Measurements from ENCODE around the gene HP. TPM values are rescaled to one million over a fixed set of nuclear protein-coding genes. Genes with fewer than 3 reads are reported as not detected.

The HP gene
- total RNA-seq, 5 donors from 2014 or later (not counting 1 experiment from before 2014, with no cell fraction given): 11.3 to 18.3 (median 12.4) TPM; not detected in 2

GRCh38 chr16:72061564-72061963 is 7.3 kb downstream of the HP start:
- Mint-ChIP-seq H3K27me3 (no peaks in the 10 kb centered on the region), H3K27ac (no peak overlapping the region), H3K4me3 (no peak overlapping the region), H3K36me3 (peaks cover 23% of the 10 kb centered on the region), H3K4me1 (no peaks in the 10 kb centered on the region), H3K9me3 (no peaks in the 10 kb centered on the region)
- CTCF ChIA-PET: no interaction called here
- H3K27ac ChIP-seq (ENCODE audit: low read length): no peak overlapping the region
- DNase-seq (no peak), ATAC-seq (replicated peaks in 1 of 4) (no peak)
- no peaks in the 10 kb centered on the region for H3K9me3 ChIP-seq
- no peaks in the 10 kb centered on the region for H3K27me3 ChIP-seq (replicated peaks in 1 of 2; ENCODE audit: control insufficient read depth in 2 of 2, extremely low read depth in 1 of 2, insufficient read depth in 2 of 2, low read length in 1 of 2)
- WGBS (ENCODE audit: insufficient coverage): no CpG with 5 or more reads among the region's 1 CpG
- H3K4me1 ChIP-seq (ENCODE audit: control insufficient read depth in 1 of 2, extremely low read depth in 1 of 2, insufficient read depth in 2 of 2, low read length in 2 of 2): no peaks in the 10 kb centered on the region
- H3K4me3 ChIP-seq (ENCODE audit: control insufficient read depth in 1 of 2, extremely low read depth in 1 of 2, low read length in 1 of 2): no peak overlapping the region
- POLR2A ChIA-PET: no interaction called here
- H3K36me3 ChIP-seq (ENCODE audit: control insufficient read depth in 2 of 2, extremely low read depth in 1 of 2, insufficient read depth in 1 of 2, low read length in 1 of 2): no peaks in the 10 kb centered on the region

DNA sequence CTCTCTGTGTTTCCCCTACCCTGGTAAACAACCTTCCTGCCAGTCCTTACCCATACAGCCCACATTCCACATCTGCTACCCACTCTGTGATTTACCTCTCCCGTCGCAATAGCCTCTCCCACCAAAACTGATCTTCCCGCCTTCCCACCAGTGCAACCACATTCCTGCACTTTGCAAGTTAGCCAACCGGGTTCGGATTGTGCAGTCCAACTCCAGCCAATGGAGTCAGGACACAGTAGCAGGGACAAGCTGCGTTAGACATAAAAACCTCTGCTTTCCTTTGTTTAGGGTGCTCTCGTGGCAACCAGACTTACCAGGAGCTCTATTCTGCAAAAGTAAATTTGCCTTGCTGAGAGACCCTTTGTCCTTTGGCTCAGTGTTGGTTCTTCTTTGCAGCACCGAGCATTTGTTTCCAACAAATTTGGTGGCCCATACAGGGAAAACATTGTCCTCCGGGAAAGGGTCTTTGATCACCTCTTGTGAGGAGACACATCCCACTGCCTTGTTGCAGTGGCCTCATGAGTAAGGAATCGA is 10.1 kb downstream of the HP start:
- H3K27ac Mint-ChIP-seq: no peak overlapping the region
- Histone ChIP-seq H3K4me3 (ENCODE audit: control insufficient read depth in 1 of 2, extremely low read depth in 1 of 2, low read length in 1 of 2) (no peak overlapping the region), H3K4me1 (ENCODE audit: control insufficient read depth in 1 of 2, extremely low read depth in 1 of 2, insufficient read depth in 2 of 2, low read length in 2 of 2) (no peaks in the 10 kb centered on the region), H3K36me3 (ENCODE audit: control insufficient read depth in 2 of 2, extremely low read depth in 1 of 2, insufficient read depth in 1 of 2, low read length in 1 of 2) (no peaks in the 10 kb centered on the region), H3K9me3 (no peaks in the 10 kb centered on the region), H3K27me3 (replicated peaks in 1 of 2; ENCODE audit: control insufficient read depth in 2 of 2, extremely low read depth in 1 of 2, insufficient read depth in 2 of 2, low read length in 1 of 2) (no peaks in the 10 kb centered on the region), H3K27ac (ENCODE audit: low read length) (no peak overlapping the region)
- H3K9me3 Mint-ChIP-seq: no peaks in the 10 kb centered on the region
- ATAC-seq (replicated peaks in 1 of 4) (no peak), DNase-seq (no peak)
- no peaks in the 10 kb centered on the region for H3K4me1 Mint-ChIP-seq
- ChIA-PET POLR2A (no interaction called here), CTCF (no interaction called here)
- no peak overlapping the region for H3K4me3 Mint-ChIP-seq
- WGBS (ENCODE audit: insufficient coverage): 93% methylated on average over 8 of the region's 10 CpGs
- H3K36me3 Mint-ChIP-seq: peaks cover 23% of the 10 kb centered on the region
- no peaks in the 10 kb centered on the region for H3K27me3 Mint-ChIP-seq

- no peak overlapping the region for H3K4me3 Mint-ChIP-seq
- no peaks in the 10 kb centered on the region for H3K27me3 Mint-ChIP-seq
- no peaks in the 10 kb centered on the region for H3K4me1 Mint-ChIP-seq
- WGBS (ENCODE audit: insufficient coverage): no CpG with 5 or more reads among the region's 1 CpG
- CTCF ChIA-PET: no interaction called here
- Histone ChIP-seq H3K36me3 (ENCODE audit: control insufficient read depth in 2 of 2, extremely low read depth in 1 of 2, insufficient read depth in 1 of 2, low read length in 1 of 2) (no peaks in the 10 kb centered on the region), H3K27me3 (replicated peaks in 1 of 2; ENCODE audit: control insufficient read depth in 2 of 2, extremely low read depth in 1 of 2, insufficient read depth in 2 of 2, low read length in 1 of 2) (no peaks in the 10 kb centered on the region), H3K9me3 (no peaks in the 10 kb centered on the region), H3K4me1 (ENCODE audit: control insufficient read depth in 1 of 2, extremely low read depth in 1 of 2, insufficient read depth in 2 of 2, low read length in 2 of 2) (no peaks in the 10 kb centered on the region), H3K4me3 (ENCODE audit: control insufficient read depth in 1 of 2, extremely low read depth in 1 of 2, low read length in 1 of 2) (no peak overlapping the region), H3K27ac (ENCODE audit: low read length) (no peak overlapping the region)
- peak in 1 of 35 experiments; percentile 50 for DNase-seq
- ATAC-seq (replicated peaks in 1 of 4): peak in 1 of 4 experiments; percentile 33
- no peak overlapping the region for H3K27ac Mint-ChIP-seq
- H3K9me3 Mint-ChIP-seq: no peaks in the 10 kb centered on the region
- POLR2A ChIA-PET: no interaction called here
- H3K36me3 Mint-ChIP-seq: peaks cover 19% of the 10 kb centered on the region
Observed at GRCh38 chr16:72066747-72067146, 12.4 kb downstream of the HP start.

GRCh38 chr16:72068930-72069329 is 14.6 kb downstream of the HP start:
- H3K4me1 ChIP-seq (ENCODE audit: control insufficient read depth in 1 of 2, extremely low read depth in 1 of 2, insufficient read depth in 2 of 2, low read length in 2 of 2): no peaks in the 10 kb centered on the region
- Mint-ChIP-seq H3K4me3 (no peak overlapping the region), H3K27me3 (no peaks in the 10 kb centered on the region), H3K9me3 (no peaks in the 10 kb centered on the region), H3K4me1 (no peaks in the 10 kb centered on the region), H3K27ac (no peak overlapping the region), H3K36me3 (peaks cover 9% of the 10 kb centered on the region)
- DNase-seq (no peak), ATAC-seq (replicated peaks in 1 of 4) (no peak)
- POLR2A ChIA-PET: no interaction called here
- 100% methylated on average over 2 of the region's 4 CpGs for WGBS (ENCODE audit: insufficient coverage)
- no peaks in the 10 kb centered on the region for H3K9me3 ChIP-seq
- no peak overlapping the region for H3K4me3 ChIP-seq (ENCODE audit: control insufficient read depth in 1 of 2, extremely low read depth in 1 of 2, low read length in 1 of 2)
- H3K36me3 ChIP-seq (ENCODE audit: control insufficient read depth in 2 of 2, extremely low read depth in 1 of 2, insufficient read depth in 1 of 2, low read length in 1 of 2): no peaks in the 10 kb centered on the region
- CTCF ChIA-PET: interaction anchor here in 1 of 2 donors (0.7 kb wide), 1 partner anchor 10 kb away, joined by 3 read pairs; no protein-coding TSS in a partner anchor
- no peaks in the 10 kb centered on the region for H3K27me3 ChIP-seq (replicated peaks in 1 of 2; ENCODE audit: control insufficient read depth in 2 of 2, extremely low read depth in 1 of 2, insufficient read depth in 2 of 2, low read length in 1 of 2)
- no peak overlapping the region for H3K27ac ChIP-seq (ENCODE audit: low read length)

DNA sequence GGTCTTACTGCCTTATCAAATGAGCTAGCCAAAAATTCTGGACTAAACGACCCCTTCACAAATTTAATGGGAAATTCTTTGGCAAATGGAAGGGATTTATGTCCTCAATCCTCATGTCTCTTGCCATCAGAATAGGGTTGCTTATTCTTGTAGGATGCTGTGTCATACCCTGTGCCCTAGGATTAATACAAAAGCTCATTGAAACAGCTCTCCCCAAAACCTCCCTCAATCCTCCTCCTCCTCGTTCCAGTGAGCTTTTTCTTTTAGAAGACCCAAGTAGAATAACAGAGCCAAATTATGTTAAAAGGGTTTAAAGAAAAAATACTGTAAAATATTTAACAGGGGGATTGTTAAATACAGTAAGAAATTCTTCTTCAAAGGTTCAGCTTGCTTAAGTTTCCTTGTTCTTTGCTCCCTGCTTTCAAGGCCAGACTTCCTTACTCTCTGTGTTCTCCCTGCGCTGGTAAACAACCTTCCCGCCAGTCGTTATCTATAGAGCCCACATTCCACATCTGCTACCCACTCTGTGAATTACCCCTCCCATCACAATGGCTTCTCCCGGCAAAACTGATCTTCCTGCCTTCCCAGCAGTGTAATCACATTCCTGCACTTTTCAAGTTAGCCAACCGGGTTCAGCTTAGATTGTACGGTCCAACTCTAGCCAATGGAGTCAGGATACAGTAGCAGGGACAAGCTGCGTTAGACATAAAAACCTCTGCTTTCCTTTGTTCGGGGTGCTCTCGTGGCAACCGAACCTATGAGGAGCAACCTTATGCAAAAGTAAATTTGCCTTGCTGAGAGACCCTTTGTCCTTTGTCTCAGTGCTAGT is 18.4 kb downstream of the HP start:
- H3K36me3 Mint-ChIP-seq: peaks cover 7% of the 10 kb centered on the region

DNA sequence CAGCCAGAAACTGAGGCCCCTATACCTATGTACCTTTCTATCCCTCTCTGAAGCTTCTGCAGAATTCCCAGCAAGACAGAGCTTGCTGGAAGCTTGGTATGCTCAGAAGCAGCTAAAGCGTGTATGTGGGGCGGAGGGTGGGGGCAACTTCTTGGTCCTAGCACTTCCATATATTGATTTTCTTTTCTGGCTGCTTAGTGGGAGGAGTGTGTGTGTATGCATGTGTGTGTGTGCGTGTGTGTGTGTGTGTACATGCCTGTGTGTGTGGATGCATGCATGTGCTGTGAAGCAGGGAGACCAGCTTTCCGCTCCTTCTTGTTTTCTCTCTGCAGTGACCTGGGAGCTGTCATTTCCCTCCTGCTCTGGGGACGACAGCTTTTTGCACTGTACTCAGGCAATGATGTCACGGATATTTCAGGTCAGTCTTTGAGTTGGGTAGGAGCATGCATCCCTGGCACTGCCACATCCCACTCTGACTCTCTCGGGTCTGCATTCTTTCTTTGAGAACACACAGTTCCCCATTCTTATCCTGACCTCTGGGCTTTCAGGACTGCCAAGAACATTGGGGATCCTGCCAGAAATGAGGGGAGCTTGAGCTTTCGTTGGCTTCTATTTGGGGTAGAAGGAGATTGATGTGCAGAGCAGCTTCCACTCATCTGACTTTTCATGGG is 19.4 kb downstream of the HP start:
- no peak overlapping the region for H3K4me3 Mint-ChIP-seq
- H3K27ac ChIP-seq (ENCODE audit: low read length): no peak overlapping the region
- no peak overlapping the region for H3K4me3 ChIP-seq (ENCODE audit: control insufficient read depth in 1 of 2, extremely low read depth in 1 of 2, low read length in 1 of 2)
- POLR2A ChIA-PET: no interaction called here
- WGBS (ENCODE audit: insufficient coverage): 100% methylated on average over 3 of the region's 8 CpGs
- no peaks in the 10 kb centered on the region for H3K27me3 Mint-ChIP-seq
- no peaks in the 10 kb centered on the region for H3K9me3 ChIP-seq
- peaks cover 16% of the 10 kb centered on the region for H3K36me3 Mint-ChIP-seq
- CTCF ChIA-PET: no interaction called here
- ATAC-seq (replicated peaks in 1 of 4): no peak
- no peaks in the 10 kb centered on the region for H3K9me3 Mint-ChIP-seq
- H3K36me3 ChIP-seq (ENCODE audit: control insufficient read depth in 2 of 2, extremely low read depth in 1 of 2, insufficient read depth in 1 of 2, low read length in 1 of 2): no peaks in the 10 kb centered on the region
- no peaks in the 10 kb centered on the region for H3K4me1 ChIP-seq (ENCODE audit: control insufficient read depth in 1 of 2, extremely low read depth in 1 of 2, insufficient read depth in 2 of 2, low read length in 2 of 2)
- no peak overlapping the region for H3K27ac Mint-ChIP-seq
- H3K4me1 Mint-ChIP-seq: no peaks in the 10 kb centered on the region
- H3K27me3 ChIP-seq (replicated peaks in 1 of 2; ENCODE audit: control insufficient read depth in 2 of 2, extremely low read depth in 1 of 2, insufficient read depth in 2 of 2, low read length in 1 of 2): no peaks in the 10 kb centered on the region
- no peak for DNase-seq

More for the DNA sequence above, 18.4 kb downstream of the HP start:
- H3K9me3 ChIP-seq: no peaks in the 10 kb centered on the region
- 89% methylated on average over 10 of the region's 12 CpGs for WGBS (ENCODE audit: insufficient coverage)
- no peak for DNase-seq
- H3K27me3 ChIP-seq (replicated peaks in 1 of 2; ENCODE audit: control insufficient read depth in 2 of 2, extremely low read depth in 1 of 2, insufficient read depth in 2 of 2, low read length in 1 of 2): no peaks in the 10 kb centered on the region
- no peaks in the 10 kb centered on the region for H3K4me1 ChIP-seq (ENCODE audit: control insufficient read depth in 1 of 2, extremely low read depth in 1 of 2, insufficient read depth in 2 of 2, low read length in 2 of 2)
- no peak overlapping the region for H3K4me3 ChIP-seq (ENCODE audit: control insufficient read depth in 1 of 2, extremely low read depth in 1 of 2, low read length in 1 of 2)
- ATAC-seq (replicated peaks in 1 of 4): no peak
- no peak overlapping the region for H3K4me3 Mint-ChIP-seq
- no peaks in the 10 kb centered on the region for H3K9me3 Mint-ChIP-seq
- H3K36me3 ChIP-seq (ENCODE audit: control insufficient read depth in 2 of 2, extremely low read depth in 1 of 2, insufficient read depth in 1 of 2, low read length in 1 of 2): no peaks in the 10 kb centered on the region
- no peak overlapping the region for H3K27ac Mint-ChIP-seq
- POLR2A ChIA-PET: no interaction called here
- CTCF ChIA-PET: no interaction called here
- no peaks in the 10 kb centered on the region for H3K27me3 Mint-ChIP-seq
- H3K4me1 Mint-ChIP-seq: no peaks in the 10 kb centered on the region
- H3K27ac ChIP-seq (ENCODE audit: low read length): no peak overlapping the region
